H9 (cell line): Measurements from ENCODE around the gene CAPN5. TPM values are rescaled to one million over a fixed set of nuclear protein-coding genes. Genes with fewer than 3 reads are reported as not detected.

ENCODE experiments used
- DNase-seq: peaks from one replicate; pipeline ENCODE4 v3.0.0-alpha.2; 2017
- H2AFZ ChIP-seq: one replicate; pipeline ENCODE4 v1.6.1; 2013; ENCODE audit warnings: mild to moderate bottlenecking, low read length, control low read depth, moderate library complexity
- H2AK5ac ChIP-seq: 2 replicates; pipeline ENCODE4 v1.6.1; 2013; ENCODE audit warnings: low read length, control low read depth, mixed read lengths; ENCODE audit not compliant: insufficient read length
- H2BK120ac ChIP-seq: one replicate; pipeline ENCODE4 v1.6.1; 2013; ENCODE audit warnings: low read depth, mild to moderate bottlenecking, low read length, control low read depth, inconsistent platforms; ENCODE audit not compliant: poor library complexity, severe bottlenecking
- H2BK12ac ChIP-seq: 2 replicates; pipeline ENCODE4 v1.6.1; 2013; ENCODE audit warnings: low read length, control low read depth, mixed read lengths, low read depth; ENCODE audit not compliant: insufficient read length
- H2BK15ac ChIP-seq: 2 replicates; pipeline ENCODE4 v1.6.1; 2013; ENCODE audit warnings: low read depth, low read length, control low read depth
- H2BK20ac ChIP-seq: one replicate; pipeline ENCODE4 v1.6.1; 2013; ENCODE audit warnings: low read depth, mild to moderate bottlenecking, low read length, control low read depth, inconsistent platforms; ENCODE audit not compliant: poor library complexity, severe bottlenecking
- H2BK5ac ChIP-seq: 2 replicates; pipeline ENCODE4 v1.6.1; 2013; ENCODE audit warnings: low read length, control low read depth, mixed read lengths; ENCODE audit not compliant: insufficient read length
- H3K14ac ChIP-seq: 2 replicates; pipeline ENCODE4 v1.6.1; 2013; ENCODE audit warnings: low read length, control low read depth; ENCODE audit not compliant: insufficient read depth
- H3K18ac ChIP-seq: 2 replicates; pipeline ENCODE4 v1.6.1; 2013; ENCODE audit warnings: low read depth, mild to moderate bottlenecking, mixed read lengths, low read length, control low read depth; ENCODE audit not compliant: insufficient read length
- H3K23ac ChIP-seq: 2 replicates; pipeline ENCODE4 v1.6.1; 2013; ENCODE audit warnings: low read length, control low read depth, mixed read lengths, low read depth; ENCODE audit not compliant: insufficient read length
- H3K23me2 ChIP-seq: 2 replicates; pipeline ENCODE4 v1.6.1; 2013; ENCODE audit warnings: low read depth, mild to moderate bottlenecking, mixed read lengths, low read length, control low read depth; ENCODE audit not compliant: insufficient read length, poor library complexity, severe bottlenecking
- H3K27ac ChIP-seq: 2 replicates; pipeline ENCODE4 v1.5.1; 2013; ENCODE audit warnings: low read length, control low read depth, mixed read lengths, low read depth; ENCODE audit not compliant: insufficient read length
- H3K27me3 ChIP-seq: 2 replicates; pipeline ENCODE4 v1.6.1; 2013; ENCODE audit warnings: low read length, control low read depth, inconsistent platforms; ENCODE audit not compliant: insufficient read depth
- H3K4ac ChIP-seq: 2 replicates; pipeline ENCODE4 v1.6.1; 2013; ENCODE audit warnings: low read depth, mild to moderate bottlenecking, control low read depth, inconsistent platforms, low read length, moderate library complexity
- H3K4me1 ChIP-seq: 2 replicates; pipeline ENCODE4 v1.6.1; 2013; ENCODE audit warnings: low read length, control low read depth, inconsistent platforms; ENCODE audit not compliant: insufficient read depth
- H3K4me2 ChIP-seq: 2 replicates; pipeline ENCODE4 v1.6.1; 2013; ENCODE audit warnings: low read length, control low read depth, mixed read lengths; ENCODE audit not compliant: insufficient read length, insufficient read depth
- H3K56ac ChIP-seq: 2 replicates; pipeline ENCODE4 v1.6.1; 2013; ENCODE audit warnings: low read depth, mild to moderate bottlenecking, mixed read lengths, low read length, control low read depth; ENCODE audit not compliant: insufficient read length
- H3K79me1 ChIP-seq: 2 replicates; pipeline ENCODE4 v1.6.1; 2013; ENCODE audit warnings: low read depth, mild to moderate bottlenecking, moderate library complexity, low read length, control low read depth, inconsistent platforms; ENCODE audit not compliant: insufficient read depth, poor library complexity, severe bottlenecking
- H3K79me2 ChIP-seq: 2 replicates; pipeline ENCODE4 v1.6.1; 2013; ENCODE audit warnings: low read length, control low read depth, inconsistent platforms; ENCODE audit not compliant: insufficient read depth
- H3K9ac ChIP-seq: 2 replicates; pipeline ENCODE4 v1.6.1; 2013; ENCODE audit warnings: low read length, control low read depth, mixed read lengths; ENCODE audit not compliant: insufficient read length; ENCODE audit errors: extremely low read depth
- H3K9me3 ChIP-seq: one replicate; pipeline ENCODE4 v1.6.1; 2013; ENCODE audit warnings: low read depth, low read length, inconsistent platforms; ENCODE audit not compliant: control insufficient read depth
- H3T11ph ChIP-seq: one replicate; pipeline ENCODE4 v1.6.1; 2013; ENCODE audit warnings: mild to moderate bottlenecking, low read length, control low read depth, inconsistent platforms
- H4K20me1 ChIP-seq: one replicate; pipeline ENCODE4 v1.6.1; 2013; ENCODE audit not compliant: control insufficient read depth, insufficient read length, insufficient read depth
- H4K5ac ChIP-seq: 2 replicates; pipeline ENCODE4 v1.6.1; 2013; ENCODE audit warnings: low read depth, mild to moderate bottlenecking, mixed read lengths, low read length, control low read depth; ENCODE audit not compliant: insufficient read length
- H4K8ac ChIP-seq: replicated peaks from 2 replicates; pipeline ENCODE4 v1.6.1; 2013; ENCODE audit warnings: low read length, control low read depth, mixed read lengths, low read depth; ENCODE audit not compliant: insufficient read length
- H4K91ac ChIP-seq: 2 replicates; pipeline ENCODE4 v1.6.1; 2013; ENCODE audit warnings: low read depth, mild to moderate bottlenecking, moderate library complexity, mixed read lengths, low read length, control low read depth; ENCODE audit not compliant: insufficient read length
- H3K27ac Mint-ChIP-seq, 3 experiments: 2 replicates in 2 of 3; 3 replicates in 1 of 3; pipeline ENCODE4 v1.8.0; 2020 to 2021; ENCODE audit warnings: mixed read lengths in 3 of 3, mild to moderate bottlenecking in 1 of 3, moderate library complexity in 1 of 3
- H3K27me3 Mint-ChIP-seq: 2 replicates; pipeline ENCODE4 v1.8.0; 2021; ENCODE audit warnings: low read depth, mild to moderate bottlenecking, moderate library complexity, mixed read lengths
- H3K36me3 Mint-ChIP-seq, 3 experiments: 2 replicates in 2 of 3; 3 replicates in 1 of 3; pipeline ENCODE4 v1.8.0; 2020 to 2021; ENCODE audit warnings: low read depth in 3 of 3, mixed read lengths in 3 of 3; ENCODE audit not compliant: insufficient read depth in 1 of 3
- H3K4me1 Mint-ChIP-seq, 2 experiments: 2 replicates each; pipeline ENCODE4 v1.8.0; 2020; ENCODE audit warnings: mixed read lengths in 2 of 2
- H3K4me3 Mint-ChIP-seq, 2 experiments: 2 replicates in 1 of 2; 3 replicates in 1 of 2; pipeline ENCODE4 v1.8.0; 2020 to 2021; ENCODE audit warnings: mild to moderate bottlenecking in 2 of 2, mixed read lengths in 2 of 2, moderate library complexity in 1 of 2
- H3K9me3 Mint-ChIP-seq, 2 experiments: 2 replicates in 1 of 2; 3 replicates in 1 of 2; pipeline ENCODE4 v1.8.0; 2020; ENCODE audit warnings: mild to moderate bottlenecking in 2 of 2, mixed read lengths in 2 of 2, moderate library complexity in 1 of 2
- CTCF ChIP-seq: fragments of 200-600 bp; sonication (generic); conservative IDR thresholded peaks from 3 replicates; pipeline ENCODE4 v1.8.0; 2021; ENCODE audit warnings: antibody characterized with exemption, mild to moderate bottlenecking
- WGBS: extraction: QIAGEN DNeasy Blood & Tissue Kit; methylation state at CpG from one replicate; pipeline ENCODE4 v1.1.7; 2013; ENCODE audit warnings: missing lambda C conversion rate, low lambda C conversion rate, mixed read lengths; ENCODE audit not compliant: insufficient read length; ENCODE audit errors: extremely low coverage; 5-methylcytosine and 5-hydroxymethylcytosine counted together
- total RNA-seq: library from RNA; stranded (reverse); gene quantifications from 2 replicates; pipeline ENCODE4 v1.2.1, GENCODE V29; 2021

Gene CAPN5
- total RNA-seq, 1 experiment from 2014 or later: 16.7 TPM

GRCh38 chr11:77071077-77071476 is 4.3 kb downstream of the CAPN5 start:
- Histone ChIP-seq H3K9me3 (no peaks in the 10 kb centered on the region), H3K14ac (no peak overlapping the region), H3K27ac (no peak overlapping the region), H3K56ac (no peak overlapping the region), H2AFZ (no peak overlapping the region), H3K23ac (no peak overlapping the region), H4K91ac (no peak overlapping the region), H3T11ph (no peak overlapping the region), H3K79me1 (no peaks in the 10 kb centered on the region), H3K79me2 (0 out of 2 replicates have a peak, but pooled peaks cover 2% of the 10 kb centered on the region), H3K4ac (no peak overlapping the region), H2BK15ac (no peak overlapping the region), H3K4me2 (no peak overlapping the region), H4K20me1 (no peaks in the 10 kb centered on the region), H3K18ac (no peak overlapping the region), H2BK120ac (no peak overlapping the region), H2BK12ac (no peak overlapping the region), H3K27me3 (no peaks in the 10 kb centered on the region), H4K5ac (no peak overlapping the region), H2BK20ac (no peak overlapping the region), H2BK5ac (no peak overlapping the region), H4K8ac (no peak overlapping the region), H3K9ac (no peak overlapping the region), H3K4me1 (no peaks in the 10 kb centered on the region), H2AK5ac (no peak overlapping the region), H3K23me2 (peaks cover 4% of the 10 kb centered on the region)
- Mint-ChIP-seq H3K36me3 (no peaks in the 10 kb centered on the region), H3K4me1 (peaks cover 15 to 17% of the 10 kb centered on the region in 2 experiments), H3K27me3 (peaks cover 6% of the 10 kb centered on the region), H3K4me3 (no peak overlapping the region), H3K27ac (no peak overlapping the region), H3K9me3 (no peaks in the 10 kb centered on the region)
- no peak for DNase-seq
- no peak for TF ChIP-seq CTCF
- no CpG with 5 or more reads among the region's 7 CpGs for WGBS
